ENCODE data around the gene BUB3. TPM values are rescaled to one million over a fixed set of nuclear protein-coding genes. Genes with fewer than 3 reads are reported as not detected.

The BUB3 gene
- polyA plus RNA-seq, 1 donor (not counting 4 experiments of a cell fraction or from before 2014, with no cell fraction given) = 162 TPM

DNA sequence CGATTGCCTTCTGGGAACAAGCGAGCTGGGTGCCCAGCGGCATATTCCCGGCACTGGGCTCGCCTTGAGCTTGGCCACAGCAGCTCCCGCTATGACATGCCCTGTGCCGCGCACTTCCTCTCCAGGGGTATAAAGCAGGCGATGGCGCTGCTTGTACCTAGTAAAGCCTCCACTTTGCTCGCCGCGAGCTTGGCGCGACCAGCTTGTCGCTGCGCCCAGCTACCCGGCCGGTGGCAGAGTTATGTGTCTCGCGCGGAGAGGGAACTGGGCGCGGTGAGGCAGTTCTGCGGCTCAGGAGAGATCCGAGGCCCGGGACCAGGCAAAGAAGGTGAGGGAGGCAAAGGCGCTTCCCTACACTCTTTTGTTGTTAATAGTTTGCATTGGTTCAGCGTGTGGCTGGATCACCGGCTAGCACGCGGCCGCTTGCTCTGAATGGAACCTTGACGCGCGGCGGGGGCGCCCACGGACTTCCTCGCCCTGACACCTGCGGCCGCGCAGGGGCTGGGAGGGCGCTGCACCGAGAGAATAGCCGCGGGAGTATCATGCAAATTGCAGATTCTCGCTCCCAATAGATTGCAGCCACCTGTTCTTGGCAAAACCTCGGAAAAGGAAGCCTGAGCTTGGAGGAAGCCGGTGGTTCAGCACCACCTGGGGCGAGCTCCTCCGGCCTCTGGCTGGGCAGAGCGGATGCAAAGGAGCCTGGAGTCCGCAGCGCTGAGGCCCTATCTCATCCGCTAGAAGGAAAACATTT, 3.0 kb upstream of the BUB3 start:
- Histone ChIP-seq H2AFZ (ENCODE audit: control insufficient read depth, low read length) (peak overlapping the region; percentile 49), H3K9me3 (ENCODE audit: control insufficient read depth, low read depth, low read length) (no peaks in the 10 kb centered on the region), H3K36me3 (ENCODE audit: control insufficient read depth in 2 of 2, extremely low read depth in 1 of 2, insufficient read depth in 2 of 2, low read length in 2 of 2) (peaks cover 0 to 8% of the 10 kb centered on the region in 2 experiments), H3K79me2 (ENCODE audit: control insufficient read depth, insufficient read depth, low read length) (peaks cover 19% of the 10 kb centered on the region), H3K9ac (ENCODE audit: control insufficient read depth, extremely low read depth, insufficient read depth, low read length) (no peak overlapping the region), H4K20me1 (ENCODE audit: control insufficient read depth, extremely low read depth, insufficient read depth, low read length) (peaks cover 5% of the 10 kb centered on the region), H3K4me1 (ENCODE audit: control insufficient read depth, extremely low read depth, insufficient read depth, low read length) (peaks cover 19% of the 10 kb centered on the region), H3K27ac (ENCODE audit: control insufficient read depth, insufficient read depth, low read length) (no peak overlapping the region), H3K9me1 (ENCODE audit: control insufficient read depth, extremely low read depth, insufficient read depth, low read length) (no peaks in the 10 kb centered on the region), H3K27me3 (ENCODE audit: control insufficient read depth, extremely low read depth, insufficient read depth, low read length) (peaks cover 60% of the 10 kb centered on the region), H3K4me2 (ENCODE audit: control insufficient read depth, extremely low read depth, insufficient read depth, low read depth, low read length) (peak overlapping the region; percentile 76), H3K4me3 (ENCODE audit: control insufficient read depth in 2 of 3, extremely low read depth in 1 of 3, insufficient read depth in 2 of 3, low read depth in 1 of 3, low read length in 3 of 3) (peak overlapping the region; percentile 15 to 57 (median 38))
- DNase-seq (ENCODE audit: low read depth, low spot score) (no peak), FAIRE-seq (no peak)
- dilution Hi-C loops (cut with MboI; ENCODE audit: extremely low pct_ligation_motif_present, low sequenced_read_pairs) = no loop called here
- TF ChIP-seq, protein P1, sequence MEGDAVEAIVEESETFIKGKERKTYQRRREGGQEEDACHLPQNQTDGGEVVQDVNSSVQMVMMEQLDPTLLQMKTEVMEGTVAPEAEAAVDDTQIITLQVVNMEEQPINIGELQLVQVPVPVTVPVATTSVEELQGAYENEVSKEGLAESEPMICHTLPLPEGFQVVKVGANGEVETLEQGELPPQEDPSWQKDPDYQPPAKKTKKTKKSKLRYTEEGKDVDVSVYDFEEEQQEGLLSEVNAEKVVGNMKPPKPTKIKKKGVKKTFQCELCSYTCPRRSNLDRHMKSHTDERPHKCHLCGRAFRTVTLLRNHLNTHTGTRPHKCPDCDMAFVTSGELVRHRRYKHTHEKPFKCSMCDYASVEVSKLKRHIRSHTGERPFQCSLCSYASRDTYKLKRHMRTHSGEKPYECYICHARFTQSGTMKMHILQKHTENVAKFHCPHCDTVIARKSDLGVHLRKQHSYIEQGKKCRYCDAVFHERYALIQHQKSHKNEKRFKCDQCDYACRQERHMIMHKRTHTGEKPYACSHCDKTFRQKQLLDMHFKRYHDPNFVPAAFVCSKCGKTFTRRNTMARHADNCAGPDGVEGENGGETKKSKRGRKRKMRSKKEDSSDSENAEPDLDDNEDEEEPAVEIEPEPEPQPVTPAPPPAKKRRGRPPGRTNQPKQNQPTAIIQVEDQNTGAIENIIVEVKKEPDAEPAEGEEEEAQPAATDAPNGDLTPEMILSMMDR (optimal IDR thresholded peaks at IDR 0.05 in 1 of 3, IDR thresholded peaks at IDR 0.05 in 1 of 3, conservative IDR thresholded peaks at IDR 0.05 in 1 of 3; ENCODE audit: extremely low read depth in 1 of 3, insufficient read depth in 2 of 3, low read length in 3 of 3) = no peak
- TF ChIP-seq EZH2 (IDR thresholded peaks at IDR 0.05; ENCODE audit: low read length) = no peak

DNA sequence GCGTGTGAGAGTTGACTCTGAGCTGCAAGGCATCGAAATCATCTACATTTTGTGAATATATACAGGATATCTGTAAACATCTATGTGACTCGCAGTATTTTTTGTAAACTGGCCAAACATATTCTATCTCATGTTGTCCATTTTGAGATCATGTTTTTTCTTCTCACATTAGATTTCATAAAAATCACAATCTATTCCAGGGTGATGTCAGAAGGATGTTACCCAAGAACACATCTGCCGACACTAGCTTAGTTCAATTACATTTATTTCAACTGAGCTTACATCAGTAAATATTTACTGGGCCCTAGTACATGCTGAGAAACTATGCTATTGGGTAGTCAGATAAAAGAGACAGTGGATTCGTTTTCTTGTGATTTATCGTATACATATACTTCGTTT, 2.5 kb upstream of the BUB3 start:
- Histone ChIP-seq H3K27ac (ENCODE audit: control insufficient read depth, insufficient read depth, low read length) (no peak overlapping the region), H3K4me2 (ENCODE audit: control insufficient read depth, extremely low read depth, insufficient read depth, low read depth, low read length) (no peak overlapping the region), H4K20me1 (ENCODE audit: control insufficient read depth, extremely low read depth, insufficient read depth, low read length) (peaks cover 8% of the 10 kb centered on the region), H3K27me3 (ENCODE audit: control insufficient read depth, extremely low read depth, insufficient read depth, low read length) (peaks cover 55% of the 10 kb centered on the region), H3K4me3 (ENCODE audit: control insufficient read depth in 2 of 3, extremely low read depth in 1 of 3, insufficient read depth in 2 of 3, low read depth in 1 of 3, low read length in 3 of 3) (no peak overlapping the region), H2AFZ (ENCODE audit: control insufficient read depth, low read length) (no peak overlapping the region), H3K79me2 (ENCODE audit: control insufficient read depth, insufficient read depth, low read length) (peaks cover 25% of the 10 kb centered on the region), H3K9ac (ENCODE audit: control insufficient read depth, extremely low read depth, insufficient read depth, low read length) (no peak overlapping the region), H3K9me1 (ENCODE audit: control insufficient read depth, extremely low read depth, insufficient read depth, low read length) (no peaks in the 10 kb centered on the region), H3K9me3 (ENCODE audit: control insufficient read depth, low read depth, low read length) (no peaks in the 10 kb centered on the region), H3K36me3 (ENCODE audit: control insufficient read depth in 2 of 2, extremely low read depth in 1 of 2, insufficient read depth in 2 of 2, low read length in 2 of 2) (peaks cover 0 to 14% of the 10 kb centered on the region in 2 experiments), H3K4me1 (ENCODE audit: control insufficient read depth, extremely low read depth, insufficient read depth, low read length) (peaks cover 23% of the 10 kb centered on the region)
- FAIRE-seq = no peak
- no peak for DNase-seq (ENCODE audit: low read depth, low spot score)
- TF ChIP-seq, protein P1 (optimal IDR thresholded peaks at IDR 0.05 in 1 of 3, IDR thresholded peaks at IDR 0.05 in 1 of 3, conservative IDR thresholded peaks at IDR 0.05 in 1 of 3; ENCODE audit: extremely low read depth in 1 of 3, insufficient read depth in 2 of 3, low read length in 3 of 3) = no peak
- peak; percentile 19 for TF ChIP-seq EZH2 (IDR thresholded peaks at IDR 0.05; ENCODE audit: low read length)
- dilution Hi-C loops (cut with MboI; ENCODE audit: extremely low pct_ligation_motif_present, low sequenced_read_pairs) = no loop called here

All from keratinocyte (primary cell).